HG02623 (cell line): ENCODE results near the gene DYNLT5.
"Not testable (repeated sequence)": the region's sequence is repeated elsewhere in the genome, so short reads cannot be mapped to it uniquely, and the experiment has no call there.

Source experiments
- ATAC-seq: cut with Tn5 transposase; IDR thresholded peaks from one replicate; pipeline ENCODE4 v1.9.1; 2021; ENCODE audit warnings: moderate library complexity; ENCODE audit not compliant: unreplicated experiment

DYNLT5 gene, protein sequence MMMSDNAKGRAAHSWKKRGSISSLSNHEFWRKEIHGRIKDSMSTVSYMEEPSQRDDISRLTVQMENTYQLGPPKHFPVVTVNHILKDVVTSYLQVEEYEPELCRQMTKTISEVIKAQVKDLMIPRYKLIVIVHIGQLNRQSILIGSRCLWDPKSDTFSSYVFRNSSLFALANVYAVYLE

DNA sequence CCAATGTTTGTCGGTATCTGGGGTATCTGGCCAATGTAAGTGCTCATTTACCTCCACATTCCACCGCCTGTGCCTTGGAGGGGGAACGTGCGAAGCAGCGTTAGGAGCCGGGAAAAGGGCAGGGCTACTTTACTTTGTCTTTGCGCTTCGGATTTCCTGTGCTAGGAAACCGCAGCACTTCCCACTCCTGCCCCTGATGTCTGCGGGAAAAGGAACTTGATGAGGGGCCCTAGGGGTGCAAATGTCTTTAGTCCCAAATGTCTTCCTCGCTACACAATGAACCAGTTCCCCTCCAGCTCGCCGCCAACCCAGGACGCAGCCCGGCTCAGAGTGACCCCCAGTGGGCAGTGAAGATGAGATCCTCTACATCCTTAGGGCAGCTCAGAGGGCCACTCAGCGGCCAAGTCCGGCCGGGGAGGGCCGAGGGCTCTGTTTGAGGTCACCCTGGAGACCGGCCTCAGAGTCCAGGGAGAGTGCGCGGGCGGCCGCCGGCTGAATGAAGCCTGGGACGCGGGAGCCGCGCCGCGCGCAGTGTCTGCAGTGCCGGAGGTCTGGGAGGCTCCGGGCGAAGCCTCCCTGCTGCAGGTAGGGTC is at the start of gene DYNLT5:
Gene DYNLT5, plus strand, starts transcription at position 460 of the 593 bp plus-strand sequence. CDS start 2,200 bp downstream, outside the sequence.
- no peak for ATAC-seq

DNA sequence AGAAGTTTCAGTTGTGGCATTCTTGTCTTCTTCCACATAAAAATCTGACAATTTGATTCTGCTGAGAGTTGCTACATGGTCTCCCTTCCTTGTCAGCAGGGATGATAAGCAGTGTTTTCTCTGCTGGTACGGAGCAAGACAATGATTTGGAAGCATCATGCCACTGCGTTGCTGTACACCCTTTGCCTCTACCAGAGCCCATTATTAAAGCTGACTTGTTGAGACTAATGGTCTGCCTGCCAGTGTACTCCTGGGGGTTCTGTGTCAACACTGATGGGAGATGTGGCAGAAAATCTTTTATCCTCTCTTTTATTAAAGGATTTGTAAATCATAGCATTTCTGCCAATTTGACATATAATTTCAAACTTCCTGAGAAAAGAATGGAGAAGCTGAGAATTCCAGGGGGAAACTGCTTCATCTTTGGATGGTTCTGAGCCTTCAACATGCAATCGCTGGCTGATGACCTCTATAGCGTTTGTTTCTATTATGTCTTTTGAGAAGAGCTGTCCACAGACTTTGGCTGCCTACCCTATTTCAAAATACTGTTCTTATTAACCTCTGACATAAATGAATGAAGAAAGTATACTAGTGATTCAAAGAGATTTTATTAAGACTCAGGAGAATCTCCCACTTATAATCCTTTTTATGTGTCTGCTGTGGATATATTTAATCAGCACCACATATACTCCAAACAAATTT is 47.9 kb upstream of the DYNLT5 start:
- ATAC-seq, result no peak

DNA sequence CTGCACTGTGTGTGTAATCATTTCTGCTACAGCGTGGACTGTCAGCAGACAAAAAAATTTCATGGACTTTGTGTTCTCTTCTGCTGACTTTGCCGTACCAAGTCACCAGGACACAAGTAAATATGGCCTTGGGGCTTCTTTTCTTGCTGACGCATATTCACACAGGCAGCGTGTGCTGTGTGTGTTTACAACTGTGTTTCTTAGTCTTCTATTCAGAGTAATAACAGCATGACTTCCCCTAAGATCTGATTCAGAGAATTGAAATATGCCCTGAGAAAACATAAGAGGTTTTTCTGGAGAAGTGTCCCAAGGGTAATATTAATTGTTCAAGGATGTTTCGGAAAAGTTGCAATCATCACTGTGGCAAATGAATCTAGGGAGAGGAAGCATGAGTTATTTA is 47.1 kb upstream of the DYNLT5 start:
- ATAC-seq, result no peak

DNA sequence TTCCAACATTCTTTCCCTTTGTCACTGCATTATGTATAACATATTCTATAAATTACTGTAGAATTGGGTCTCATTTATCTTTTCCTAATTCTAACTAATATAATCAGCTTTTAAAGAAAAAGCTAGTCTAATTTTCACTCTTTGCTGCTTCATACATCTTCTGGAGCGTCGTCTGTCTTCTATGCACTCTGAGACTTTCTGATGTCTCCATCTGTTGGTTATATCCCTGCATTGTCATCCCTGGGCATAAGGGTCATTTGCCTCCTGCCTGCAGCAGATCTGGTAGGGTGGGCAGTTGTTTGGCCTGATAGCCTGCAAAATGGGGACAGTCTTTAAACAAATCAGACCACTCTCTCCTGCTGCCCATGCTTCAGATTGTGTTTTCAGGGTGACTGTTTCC is 40.8 kb upstream of the DYNLT5 start:
- ATAC-seq, result no peak

DNA sequence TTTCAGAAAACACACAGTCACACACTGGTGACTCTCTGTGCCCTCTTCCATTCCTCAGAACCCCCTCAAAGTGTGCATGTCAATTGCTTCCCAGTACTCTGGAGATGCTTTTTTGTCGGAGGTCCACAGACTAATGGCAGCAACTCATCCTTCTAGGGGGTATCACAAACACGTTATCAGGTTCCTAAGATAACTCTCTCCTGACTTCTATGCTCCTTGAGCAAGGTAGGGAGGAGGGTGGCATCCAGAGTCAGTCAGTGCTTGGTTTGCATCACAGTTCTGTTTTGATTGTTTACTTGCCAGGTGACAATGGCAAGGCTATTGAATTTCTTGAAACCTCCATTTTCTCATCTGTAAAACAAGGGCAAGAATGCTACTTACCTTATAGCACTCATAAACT is 39.4 kb upstream of the DYNLT5 start:
- no peak for ATAC-seq

DNA sequence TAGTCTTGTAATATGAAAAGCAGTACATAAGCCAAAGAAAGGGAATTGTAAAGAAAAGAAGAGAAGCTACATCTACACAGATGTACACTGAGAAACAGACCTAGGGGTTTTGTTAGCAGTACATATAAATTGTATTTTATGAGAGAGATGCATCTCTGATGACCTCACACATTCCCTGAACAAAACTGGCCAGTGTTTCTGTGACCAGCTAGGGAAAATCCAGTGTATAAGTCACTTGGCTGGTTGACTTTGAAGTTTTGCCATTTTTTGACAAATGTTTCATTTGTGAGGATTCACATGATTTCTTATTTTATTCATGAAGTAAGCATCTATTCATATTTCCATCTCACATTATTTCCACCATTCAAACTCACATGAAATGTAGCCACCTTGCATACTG is 28.3 kb upstream of the DYNLT5 start:
- no peak for ATAC-seq

DNA sequence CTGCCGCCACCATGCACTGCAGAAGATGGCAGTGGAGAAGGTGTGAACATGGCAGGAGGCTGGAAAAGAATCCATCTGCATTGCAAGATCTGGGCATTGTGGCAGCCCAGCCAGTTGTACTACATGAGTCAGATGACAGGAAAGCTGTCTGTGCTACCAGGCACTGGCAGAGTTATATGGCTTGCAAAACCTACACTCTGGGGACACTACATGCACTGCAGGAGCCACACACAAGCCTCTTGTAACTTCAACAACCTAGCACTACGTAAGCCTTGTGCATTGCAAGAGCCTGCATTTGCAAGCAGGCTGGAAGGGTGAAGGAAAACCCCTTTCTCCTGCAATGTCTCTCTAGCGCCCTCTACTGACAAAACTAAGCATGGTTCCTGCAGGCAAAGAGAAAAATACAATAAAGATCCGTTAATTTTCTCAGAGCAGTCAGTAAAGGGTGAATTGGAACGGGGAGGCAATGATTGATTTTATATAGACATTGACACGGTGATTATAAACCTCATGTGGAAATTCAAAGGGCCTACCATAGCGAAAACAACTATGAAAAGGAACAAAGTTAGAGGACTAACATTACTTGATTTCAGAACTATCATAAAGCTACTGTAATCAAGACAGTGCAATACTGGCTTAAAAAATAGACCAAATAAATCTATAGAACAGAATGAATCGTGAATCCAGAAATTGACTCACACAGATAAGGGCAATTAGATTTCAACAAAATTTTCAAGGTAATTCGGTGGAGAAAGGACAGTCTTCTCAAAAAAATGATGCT is 26.2 kb upstream of the DYNLT5 start:
- ATAC-seq, result peak; percentile 77

DNA sequence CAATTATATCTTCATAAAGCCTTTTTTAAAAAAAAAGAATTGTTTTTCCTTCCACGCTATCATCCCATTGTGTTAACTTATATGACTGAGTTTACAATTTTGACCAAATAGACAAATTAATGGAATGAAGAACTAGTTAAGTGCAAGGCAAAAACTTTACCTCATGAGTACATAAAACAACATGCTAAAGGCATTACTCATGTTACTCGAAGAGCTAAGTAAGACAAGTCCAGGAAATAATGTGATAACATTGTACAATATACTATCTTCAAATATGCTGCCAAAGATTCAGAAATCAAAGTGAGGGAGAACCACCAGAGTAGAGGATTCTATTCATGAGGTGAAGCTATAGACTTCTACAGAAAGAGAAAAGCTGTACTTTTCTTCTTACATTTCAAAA is 24.2 kb upstream of the DYNLT5 start:
- no peak for ATAC-seq

DNA sequence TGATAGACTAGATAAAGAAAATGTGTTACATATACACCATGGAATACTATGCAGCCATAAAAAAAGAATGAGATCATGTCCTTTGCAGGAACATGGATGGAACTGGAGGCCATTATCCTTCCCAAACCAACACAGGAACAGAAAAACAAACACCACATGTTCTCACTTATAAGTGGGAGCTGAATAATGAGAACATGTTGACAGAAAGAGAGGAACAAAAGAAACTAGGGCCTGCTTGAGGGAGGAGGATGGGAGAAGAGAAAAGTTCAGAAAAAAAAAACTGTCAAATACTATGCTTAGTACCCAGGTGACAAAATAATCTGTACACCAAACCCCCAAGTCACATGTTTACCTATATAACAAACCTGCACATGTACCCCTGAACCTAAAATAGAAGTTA is 23.5 kb upstream of the DYNLT5 start:
- not testable (repeated sequence) for ATAC-seq

DNA sequence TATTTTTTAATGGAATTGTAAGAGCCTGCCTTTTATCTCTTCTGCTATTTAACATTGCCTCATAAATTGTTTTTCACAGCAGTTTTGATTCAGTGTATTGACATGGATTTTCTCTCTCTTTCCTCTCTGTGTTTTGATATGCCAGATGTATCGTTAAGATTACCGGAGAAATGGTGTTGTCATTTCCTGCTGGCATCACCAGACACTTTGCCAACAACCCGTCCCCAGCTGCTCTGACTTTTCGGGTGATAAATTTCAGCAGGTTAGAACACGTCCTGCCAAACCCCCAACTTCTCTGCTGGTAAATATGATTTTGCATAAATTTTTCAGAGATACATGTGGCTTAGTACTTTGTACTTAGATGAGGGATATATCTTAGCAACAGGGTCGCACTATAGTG is 23.1 kb upstream of the DYNLT5 start:
- ATAC-seq, result no peak

DNA sequence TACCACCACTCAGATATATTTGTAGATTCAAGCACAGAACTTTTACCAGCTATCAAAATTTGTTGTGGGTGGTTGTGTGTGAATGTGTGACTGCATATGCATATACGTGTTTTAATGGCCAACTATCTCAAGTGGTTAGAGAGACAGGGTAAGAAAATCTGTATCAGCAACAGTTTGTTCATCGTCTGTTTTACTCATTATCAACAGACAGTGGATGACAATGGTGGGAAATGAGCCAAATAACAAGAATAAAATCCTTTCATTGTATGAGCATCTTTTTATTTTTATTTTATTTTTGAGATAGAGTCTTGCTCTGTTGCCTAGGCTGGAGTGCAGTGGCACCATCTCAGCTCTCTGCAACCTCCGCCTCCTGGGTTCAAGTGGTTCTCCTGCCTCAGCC is 22.7 kb upstream of the DYNLT5 start:
- ATAC-seq, result no peak

DNA sequence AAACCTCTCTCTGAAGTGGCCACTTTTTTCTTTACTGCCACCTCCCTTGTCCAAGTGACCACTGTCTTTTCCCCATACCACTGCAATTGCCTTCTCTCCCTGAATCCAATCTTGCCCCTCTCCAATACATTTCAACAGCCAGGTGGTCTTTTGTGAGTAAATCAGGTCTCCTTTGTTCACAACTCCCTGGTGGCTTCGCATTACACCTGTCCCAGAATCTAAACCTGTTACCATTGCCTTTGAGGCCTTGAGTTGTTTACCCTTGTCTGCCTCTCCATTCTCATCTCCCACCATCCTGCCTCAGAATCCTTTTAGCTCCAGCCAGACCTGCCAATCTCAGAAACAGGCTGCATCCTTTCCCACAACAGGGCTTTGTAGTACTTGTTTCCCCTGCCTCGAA is 21.8 kb upstream of the DYNLT5 start:
- no peak for ATAC-seq

DNA sequence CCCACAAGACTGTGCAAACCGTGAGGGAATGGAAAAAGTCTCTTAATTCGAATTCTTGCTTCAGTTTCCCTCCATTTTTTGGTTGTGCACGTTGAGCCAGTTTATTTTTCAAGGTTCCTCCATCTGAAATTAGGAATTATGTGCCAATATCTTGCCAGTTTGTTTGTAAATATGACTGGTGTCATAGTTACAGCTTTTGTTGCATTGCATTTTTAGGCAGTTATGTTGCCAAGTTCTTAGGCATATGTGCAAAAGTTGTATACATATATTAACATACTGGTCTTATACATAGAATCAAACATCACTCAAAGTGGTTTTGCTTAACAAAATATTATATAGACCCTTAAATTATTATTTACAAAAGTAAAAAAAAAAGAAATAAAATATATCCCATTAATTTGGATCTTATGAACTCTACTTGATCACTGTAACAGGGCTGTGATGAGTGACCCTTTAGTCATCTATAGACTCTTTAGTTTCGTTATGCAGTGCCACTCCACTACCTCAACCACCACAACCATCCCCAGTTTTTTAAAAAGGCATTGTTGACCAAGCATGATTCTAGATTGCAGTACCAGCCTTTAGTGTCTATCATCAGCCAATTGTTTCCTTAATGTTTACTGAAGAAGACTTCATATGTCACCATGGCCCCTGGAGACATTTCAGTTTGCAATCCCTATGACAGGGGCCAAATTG is 20.9 kb upstream of the DYNLT5 start:
- ATAC-seq, result peak; percentile 51

DNA sequence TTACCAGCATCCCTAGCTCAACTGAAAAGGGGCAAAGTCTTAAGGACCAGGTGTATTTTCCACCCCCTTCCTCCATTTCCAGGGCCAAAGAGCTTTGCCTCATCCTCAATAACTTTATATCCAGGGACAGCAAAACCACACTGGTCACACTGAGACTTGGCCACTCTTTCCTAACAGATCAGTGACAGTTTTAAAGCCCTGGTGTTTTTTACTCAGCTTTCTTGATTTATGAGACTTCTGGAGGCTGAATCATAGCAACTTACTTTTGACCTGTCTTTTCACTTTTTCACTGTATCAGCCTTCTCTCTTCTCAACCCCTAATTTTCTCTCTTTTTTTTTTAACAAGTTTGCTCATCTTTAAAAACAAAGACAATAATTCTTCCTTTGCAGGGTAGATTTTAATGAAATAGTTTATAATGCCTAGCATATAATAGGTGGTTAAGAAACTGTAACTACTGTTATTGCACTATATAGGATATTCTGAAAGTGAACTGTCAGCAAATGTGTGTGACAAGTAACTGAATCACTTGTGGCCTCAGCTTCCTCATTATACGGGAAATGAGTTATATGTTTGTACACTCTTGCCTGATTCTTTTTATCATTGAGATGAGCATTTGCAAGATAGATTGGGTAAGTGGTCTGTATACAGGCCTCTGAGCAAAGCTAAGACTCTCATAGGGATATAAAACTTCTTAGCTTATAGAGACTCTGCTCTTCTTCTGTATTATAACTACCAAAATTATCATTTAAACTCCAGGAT is 19.7 kb upstream of the DYNLT5 start:
- no peak for ATAC-seq

DNA sequence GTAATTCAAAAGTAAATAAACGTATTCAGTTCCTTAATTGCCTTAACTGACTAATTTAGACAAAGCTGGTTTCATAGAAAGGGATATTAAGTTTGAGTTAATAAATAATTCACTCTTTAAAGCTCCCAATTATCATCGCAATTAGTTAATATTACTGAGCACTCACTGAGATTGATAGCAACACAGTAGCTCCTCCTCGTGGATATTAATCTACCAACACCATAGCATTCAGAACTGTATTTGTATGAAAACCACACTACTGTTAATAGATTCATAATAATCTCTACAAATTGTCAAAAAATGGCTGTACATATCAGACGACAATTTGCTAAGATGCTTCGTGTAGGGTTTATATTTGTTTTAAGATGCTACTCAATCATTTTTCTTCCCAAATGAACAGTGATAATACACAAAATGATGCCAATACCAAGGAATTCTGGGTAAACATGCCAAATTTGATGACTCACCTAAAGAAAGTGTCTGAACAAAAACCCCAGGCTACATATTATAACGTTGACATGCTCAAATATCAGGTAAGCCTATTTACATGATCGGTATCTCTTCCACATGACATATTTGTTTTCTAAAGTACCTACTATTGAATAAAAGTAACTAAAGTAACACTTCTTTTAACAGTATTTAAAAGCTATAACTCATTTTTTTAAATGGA is 18.8 kb upstream of the DYNLT5 start:
- ATAC-seq, result no peak

DNA sequence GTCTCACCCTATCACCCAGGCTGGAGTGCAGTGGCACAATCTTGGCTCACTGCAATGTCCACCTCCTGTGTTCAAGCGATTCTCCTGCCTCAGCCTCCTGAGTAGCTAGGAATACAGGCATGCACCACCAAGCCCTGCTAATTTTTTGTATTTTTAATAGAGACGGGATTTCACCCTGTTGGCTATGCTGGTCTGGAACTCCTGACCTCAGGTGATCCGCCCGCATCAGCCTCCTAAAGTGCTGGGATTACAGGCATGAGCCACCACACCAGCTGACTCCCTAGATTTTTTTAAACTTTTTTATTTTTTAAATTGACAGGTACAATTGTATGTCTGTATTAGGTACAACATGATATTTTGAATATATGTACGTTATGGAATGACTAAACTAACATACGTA is 17.7 kb upstream of the DYNLT5 start:
- ATAC-seq, result not testable (repeated sequence)

DNA sequence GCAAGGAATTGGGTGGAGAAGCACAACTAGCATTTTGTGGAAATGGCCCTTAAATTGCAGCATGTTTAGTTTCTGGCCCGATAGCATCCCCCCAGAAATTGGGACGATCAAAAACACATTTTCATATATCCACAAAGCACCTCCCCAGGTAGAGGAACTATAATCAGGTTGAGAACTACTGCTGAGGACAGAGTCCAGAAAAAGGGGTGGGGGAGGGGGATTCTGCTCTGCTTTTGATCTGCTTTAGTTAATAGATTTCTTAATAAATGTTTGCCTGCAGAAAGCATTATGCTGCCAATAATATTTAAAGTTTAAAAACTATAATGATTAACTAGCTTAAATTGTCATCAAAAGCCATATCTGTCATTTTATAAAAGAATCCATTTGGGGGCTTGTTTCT is 14.4 kb upstream of the DYNLT5 start:
- ATAC-seq, result no peak

DNA sequence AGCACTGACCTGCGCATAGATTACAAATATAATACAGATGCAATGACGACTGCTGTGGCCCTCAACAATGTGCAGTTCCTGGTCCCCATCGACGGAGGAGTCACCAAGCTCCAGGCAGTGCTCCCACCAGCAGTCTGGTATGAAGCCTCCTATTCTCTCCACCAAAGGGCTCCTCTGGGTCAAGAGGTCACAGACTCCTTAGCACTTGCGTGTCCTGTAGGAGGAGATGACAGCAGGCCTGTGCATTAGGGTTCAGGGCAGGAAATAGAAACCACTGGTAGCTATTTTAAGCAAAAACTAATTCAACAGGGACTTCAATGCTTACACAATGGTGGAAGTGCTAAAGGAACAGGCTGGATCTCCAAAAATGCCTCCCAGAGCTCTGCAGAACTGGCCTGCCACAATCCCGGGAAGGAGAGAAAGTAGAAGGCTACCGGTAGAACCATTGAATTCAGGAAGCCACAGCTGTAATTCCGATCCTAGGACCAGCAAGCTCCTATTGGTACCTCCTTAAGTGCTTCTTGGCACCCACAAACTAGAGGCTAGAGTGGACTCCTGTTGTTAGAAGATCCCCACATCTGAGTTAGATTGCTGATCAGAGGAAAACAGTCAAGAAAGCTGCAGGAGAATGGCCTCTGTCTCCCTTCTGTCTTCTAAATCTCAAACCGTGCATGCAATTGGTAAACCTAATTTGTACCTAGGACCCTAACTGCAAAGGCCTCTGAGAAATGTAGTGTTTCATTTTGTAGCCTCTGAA is 12.7 kb upstream of the DYNLT5 start:
- peak; percentile 63 for ATAC-seq

DNA sequence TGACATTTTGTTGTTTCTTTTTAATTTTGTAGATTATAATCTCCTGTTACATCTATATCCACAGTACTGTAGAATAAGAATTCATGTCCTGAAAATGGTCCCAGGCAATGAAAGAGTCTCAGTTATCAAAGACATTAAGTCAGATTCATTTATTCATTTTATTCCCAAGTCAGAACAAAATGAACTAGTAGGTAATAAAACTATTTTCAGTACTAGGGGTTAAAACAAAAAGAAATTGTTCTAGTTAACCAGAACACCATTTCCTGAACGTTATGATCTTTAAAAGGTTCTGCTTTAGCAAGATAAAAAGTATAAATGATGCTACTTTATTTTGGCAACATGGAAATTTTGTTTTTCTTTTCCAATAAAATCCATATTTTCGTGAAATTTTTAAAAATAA is 6.8 kb upstream of the DYNLT5 start:
- ATAC-seq, result no peak
